Measurements from ENCODE around the gene CD28.

GRCh38 chr2:203733684-203734083 is 27.2 kb downstream of the CD28 start:
- TF ChIP-seq, protein P1, sequence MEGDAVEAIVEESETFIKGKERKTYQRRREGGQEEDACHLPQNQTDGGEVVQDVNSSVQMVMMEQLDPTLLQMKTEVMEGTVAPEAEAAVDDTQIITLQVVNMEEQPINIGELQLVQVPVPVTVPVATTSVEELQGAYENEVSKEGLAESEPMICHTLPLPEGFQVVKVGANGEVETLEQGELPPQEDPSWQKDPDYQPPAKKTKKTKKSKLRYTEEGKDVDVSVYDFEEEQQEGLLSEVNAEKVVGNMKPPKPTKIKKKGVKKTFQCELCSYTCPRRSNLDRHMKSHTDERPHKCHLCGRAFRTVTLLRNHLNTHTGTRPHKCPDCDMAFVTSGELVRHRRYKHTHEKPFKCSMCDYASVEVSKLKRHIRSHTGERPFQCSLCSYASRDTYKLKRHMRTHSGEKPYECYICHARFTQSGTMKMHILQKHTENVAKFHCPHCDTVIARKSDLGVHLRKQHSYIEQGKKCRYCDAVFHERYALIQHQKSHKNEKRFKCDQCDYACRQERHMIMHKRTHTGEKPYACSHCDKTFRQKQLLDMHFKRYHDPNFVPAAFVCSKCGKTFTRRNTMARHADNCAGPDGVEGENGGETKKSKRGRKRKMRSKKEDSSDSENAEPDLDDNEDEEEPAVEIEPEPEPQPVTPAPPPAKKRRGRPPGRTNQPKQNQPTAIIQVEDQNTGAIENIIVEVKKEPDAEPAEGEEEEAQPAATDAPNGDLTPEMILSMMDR (IDR thresholded peaks at IDR 0.05): no peak
- TF ChIP-seq POLR2A (IDR thresholded peaks at IDR 0.05): no peak
